Heart left ventricle (tissue), 13 donors: ENCODE data around the gene SNX8.

Experiments used
- POLR2A ChIP-seq, 2 donors: fragments of 450-650 bp; IDR thresholded peaks; one replicate each; pipeline ENCODE4 v1.6.1; 2017; ENCODE audit warnings: antibody characterized with exemption in 2 of 2, mild to moderate bottlenecking in 2 of 2, moderate library complexity in 2 of 2
- TF ChIP-seq, protein P1 (sequence below), 12 donors: fragments of 200-600 bp; sonication (generic) in 4 of 12; IDR thresholded peaks; one replicate each; pipeline versions ENCODE4 v1.5.0 to v1.8.0; 2018 to 2022; ENCODE audit warnings: antibody characterized with exemption in 12 of 12, mild to moderate bottlenecking in 5 of 12
- donor health status: ischemic (EF 13 %, LVEDD 7.1; RV severe dilation, severe dysfunction).
- donor health status: DM: no; HTN: yes; CAD: no.
- donor health status: DM: no; HTN: no; CAD: no.
- donor health status: ischemic (EF 25% LVEDD 6.9; RV normal size, moderate dysfunction).
- donor health status: ischemic (EF 25% LVEDD 5.7; RV mildly dilated, moderate dysfunction).
- donor health status: ischemic (EF 35%, LVEDD 5.7; RV mildly dilated, moderate dysfunction).
- donor health status: nonischemic (EF 11% LVEDD 7.7; RV severe dilation, severe dysfunction).
- donor health status: DM: yes; HTN: yes; CAD: no.
- donor health status: PGD.
- donor health status: ischemic (EF 29% LVEDD 5.4; RV normal size, mild dysfunction).
- donor health status: nonischemic (EF 23%, LVEDD 6.1; RV moderate dilation, normal function).

GRCh38 chr7:2353113-2353935 is 39.1 kb upstream of the SNX8 start:
- TF ChIP-seq, protein P1, sequence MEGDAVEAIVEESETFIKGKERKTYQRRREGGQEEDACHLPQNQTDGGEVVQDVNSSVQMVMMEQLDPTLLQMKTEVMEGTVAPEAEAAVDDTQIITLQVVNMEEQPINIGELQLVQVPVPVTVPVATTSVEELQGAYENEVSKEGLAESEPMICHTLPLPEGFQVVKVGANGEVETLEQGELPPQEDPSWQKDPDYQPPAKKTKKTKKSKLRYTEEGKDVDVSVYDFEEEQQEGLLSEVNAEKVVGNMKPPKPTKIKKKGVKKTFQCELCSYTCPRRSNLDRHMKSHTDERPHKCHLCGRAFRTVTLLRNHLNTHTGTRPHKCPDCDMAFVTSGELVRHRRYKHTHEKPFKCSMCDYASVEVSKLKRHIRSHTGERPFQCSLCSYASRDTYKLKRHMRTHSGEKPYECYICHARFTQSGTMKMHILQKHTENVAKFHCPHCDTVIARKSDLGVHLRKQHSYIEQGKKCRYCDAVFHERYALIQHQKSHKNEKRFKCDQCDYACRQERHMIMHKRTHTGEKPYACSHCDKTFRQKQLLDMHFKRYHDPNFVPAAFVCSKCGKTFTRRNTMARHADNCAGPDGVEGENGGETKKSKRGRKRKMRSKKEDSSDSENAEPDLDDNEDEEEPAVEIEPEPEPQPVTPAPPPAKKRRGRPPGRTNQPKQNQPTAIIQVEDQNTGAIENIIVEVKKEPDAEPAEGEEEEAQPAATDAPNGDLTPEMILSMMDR (IDR thresholded peaks at IDR 0.05), result no peak
- no peak for TF ChIP-seq POLR2A (IDR thresholded peaks at IDR 0.05)
